ENCODE measurements around the gene EOLA1. TPM values are rescaled to one million over a fixed set of nuclear protein-coding genes. Genes with fewer than 3 reads are reported as not detected.
"Not testable (repeated sequence)": the region's sequence is repeated elsewhere in the genome, so short reads cannot be mapped to it uniquely, and the experiment has no call there.

EOLA1 gene
- total RNA-seq (2014; rRNA removed; shearing (Covaris generic)) = 8.2 and 12.1 TPM in 2 replicates

DNA sequence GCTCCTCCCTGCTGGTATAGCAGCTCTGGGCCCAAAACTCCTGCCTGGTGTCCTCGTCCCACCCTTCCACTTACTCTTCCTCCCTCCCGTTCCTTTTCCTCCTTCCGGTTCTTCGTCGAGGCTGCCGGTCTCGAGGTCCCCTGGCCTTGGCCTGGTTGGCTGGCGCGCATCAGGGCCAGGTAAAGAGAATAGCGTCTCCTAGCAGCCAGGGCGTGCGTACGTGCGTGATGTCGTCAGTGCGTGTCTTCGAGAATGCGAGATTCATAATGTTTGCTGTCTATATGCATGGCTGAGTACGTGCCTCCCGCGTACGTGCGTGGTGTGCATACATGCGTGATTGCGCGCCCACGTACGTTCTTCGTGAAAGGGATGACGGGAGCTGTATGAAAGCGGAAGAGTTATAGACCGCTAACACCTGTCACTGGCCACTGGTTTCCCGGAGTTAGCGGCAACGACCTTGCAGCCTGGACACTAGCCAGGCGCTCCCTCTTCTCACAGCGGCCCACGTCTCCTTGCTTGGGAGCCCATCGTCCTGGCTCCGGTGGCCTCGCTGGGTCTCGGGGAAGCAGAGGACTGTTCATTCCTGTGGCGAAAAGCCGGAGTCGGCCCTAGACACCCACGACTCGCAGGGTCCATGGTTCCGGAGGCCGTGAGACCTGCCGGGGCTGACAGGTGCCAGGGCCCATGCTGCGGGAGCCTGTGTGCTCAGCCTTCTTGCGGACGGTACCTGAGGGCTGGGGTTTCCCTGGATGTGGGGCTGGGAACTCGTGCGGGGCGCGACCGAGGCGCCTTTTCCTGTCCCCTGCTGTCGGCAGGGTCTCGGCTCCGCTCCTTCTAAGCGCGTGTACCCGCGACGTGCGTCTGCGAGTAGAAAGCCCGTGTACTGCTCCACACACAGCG lies at the start of gene EOLA1:
EOLA1 (plus strand) TSS at position 392 of the 900 bp plus-strand sequence. CDS start 4,619 bp downstream, outside the sequence.
- Histone ChIP-seq H3K36me3 (replicated peaks; ENCODE audit: control insufficient read depth, insufficient read depth, low read length) (no peaks in the 10 kb centered on the region), H3K4me3 (ENCODE audit: insufficient read depth, low read depth, low read length) (peak within 1 kb of the TSS; percentile 68), H3K27me3 (ENCODE audit: control insufficient read depth, insufficient read depth, low read length) (peaks cover 8% of the 10 kb centered on the region)
- DNase-seq = peak; percentile 44

DNA sequence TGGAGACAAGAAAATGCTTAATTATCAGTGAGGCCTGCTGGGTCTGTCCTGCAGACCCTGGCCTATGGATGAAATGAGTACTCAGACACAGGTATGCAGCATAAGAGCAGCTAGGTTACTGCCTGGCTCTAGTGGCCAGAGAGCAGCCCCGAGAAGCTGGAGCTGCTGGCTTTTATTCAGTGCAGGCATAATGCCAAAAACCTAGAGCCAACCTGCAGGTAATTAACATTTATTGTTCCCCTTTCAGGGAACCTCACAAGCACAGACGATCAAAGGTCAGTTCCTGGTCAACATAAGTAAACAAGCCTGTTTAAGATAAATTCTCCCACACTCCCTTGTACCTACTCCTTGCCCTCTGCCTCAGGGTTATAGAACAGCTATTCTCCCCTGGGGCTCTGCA lies 49.0 kb upstream of the EOLA1 start:
- no peak for DNase-seq
- Histone ChIP-seq H3K27me3 (ENCODE audit: control insufficient read depth, insufficient read depth, low read length) (no peaks in the 10 kb centered on the region), H3K4me3 (ENCODE audit: insufficient read depth, low read depth, low read length) (no peak overlapping the region), H3K36me3 (replicated peaks; ENCODE audit: control insufficient read depth, insufficient read depth, low read length) (peaks cover 22% of the 10 kb centered on the region)

DNA sequence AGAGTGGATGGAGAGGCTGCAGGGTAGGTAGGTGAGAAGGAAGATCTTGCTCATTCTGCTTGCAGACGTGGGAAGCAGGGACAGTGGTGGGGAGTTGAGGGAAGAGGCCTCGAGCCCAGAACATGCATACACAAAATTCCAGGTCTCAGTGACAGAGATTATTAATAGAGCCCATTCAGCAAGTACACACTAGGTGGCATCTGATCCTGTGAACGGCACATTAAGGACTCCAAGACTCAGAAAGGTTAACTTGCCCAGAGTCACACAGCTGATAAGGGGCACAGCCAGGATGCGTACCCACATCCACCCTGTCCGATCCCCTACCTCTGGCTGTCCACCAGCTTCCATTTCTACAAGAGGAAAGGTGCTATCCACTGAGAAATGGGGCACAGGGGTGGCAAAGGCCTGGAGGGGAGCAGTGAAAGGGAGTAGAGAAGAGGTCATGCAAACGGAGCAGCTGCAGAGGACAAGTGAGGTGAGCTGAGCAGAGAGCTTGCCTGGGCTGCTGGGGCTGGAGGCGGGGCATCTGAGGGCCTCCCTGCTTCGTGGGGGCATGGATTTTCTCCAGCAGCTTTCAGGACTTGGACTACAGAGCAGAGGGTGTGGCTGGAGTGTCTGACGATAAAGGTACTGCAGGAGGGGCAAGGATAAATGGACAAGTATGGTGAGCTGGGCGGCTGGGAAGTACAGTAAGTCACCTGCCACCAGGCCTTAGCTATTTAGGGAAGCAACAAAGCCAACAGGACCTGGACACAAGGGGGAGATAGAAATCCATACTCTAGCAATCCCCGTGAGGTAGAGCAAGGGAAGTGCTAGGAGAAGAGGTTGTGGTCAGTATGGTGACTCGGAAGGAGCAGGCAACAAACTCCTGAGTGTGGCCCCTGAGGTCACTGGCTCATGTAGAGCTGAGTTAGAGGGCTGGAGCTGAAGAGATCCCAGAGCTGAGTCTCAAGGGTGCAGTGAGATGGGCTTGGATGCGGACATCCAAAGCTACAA lies 46.9 kb upstream of the EOLA1 start:
- H3K36me3 ChIP-seq (replicated peaks; ENCODE audit: control insufficient read depth, insufficient read depth, low read length) = peaks cover 34% of the 10 kb centered on the region
- H3K4me3 ChIP-seq (ENCODE audit: insufficient read depth, low read depth, low read length) = no peak overlapping the region
- no peaks in the 10 kb centered on the region for H3K27me3 ChIP-seq (ENCODE audit: control insufficient read depth, insufficient read depth, low read length)
- peak; percentile 38 for DNase-seq

DNA sequence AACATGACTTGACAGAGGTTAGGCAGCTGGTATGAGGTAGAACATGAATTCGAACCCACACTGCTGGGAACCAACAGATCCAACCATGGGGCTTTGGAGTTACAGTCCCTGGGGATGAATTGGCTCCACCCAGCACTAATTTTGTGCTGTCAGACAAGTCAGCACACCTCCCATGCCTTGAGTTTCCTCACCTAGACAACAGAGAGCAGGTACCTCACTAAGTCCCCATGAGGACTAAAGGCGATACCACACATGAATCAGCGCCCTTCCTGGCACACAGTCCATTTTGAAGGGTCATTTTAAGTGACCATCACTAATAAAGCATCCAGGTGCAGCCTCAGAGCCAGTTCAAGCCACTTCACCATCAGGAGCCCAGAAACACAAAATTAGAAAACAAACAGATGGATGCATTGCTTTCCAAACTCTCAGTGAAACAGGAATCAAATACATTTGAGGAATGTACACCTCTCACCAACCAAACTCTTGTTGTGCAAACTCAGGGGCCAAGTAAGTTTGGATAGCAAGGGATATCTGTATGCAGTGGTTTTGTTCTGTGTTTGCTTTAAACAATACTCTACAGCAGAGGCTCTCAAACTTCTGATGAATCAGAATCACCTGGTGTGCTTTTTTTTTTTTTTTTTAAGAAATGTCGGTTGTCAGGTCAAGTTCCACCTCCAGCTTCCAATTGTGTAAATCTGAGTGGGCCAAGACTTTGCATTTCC lies 45.8 kb upstream of the EOLA1 start:
- Histone ChIP-seq H3K27me3 (ENCODE audit: control insufficient read depth, insufficient read depth, low read length) (no peaks in the 10 kb centered on the region), H3K36me3 (replicated peaks; ENCODE audit: control insufficient read depth, insufficient read depth, low read length) (peaks cover 37% of the 10 kb centered on the region), H3K4me3 (ENCODE audit: insufficient read depth, low read depth, low read length) (no peak overlapping the region)
- DNase-seq = no peak

DNA sequence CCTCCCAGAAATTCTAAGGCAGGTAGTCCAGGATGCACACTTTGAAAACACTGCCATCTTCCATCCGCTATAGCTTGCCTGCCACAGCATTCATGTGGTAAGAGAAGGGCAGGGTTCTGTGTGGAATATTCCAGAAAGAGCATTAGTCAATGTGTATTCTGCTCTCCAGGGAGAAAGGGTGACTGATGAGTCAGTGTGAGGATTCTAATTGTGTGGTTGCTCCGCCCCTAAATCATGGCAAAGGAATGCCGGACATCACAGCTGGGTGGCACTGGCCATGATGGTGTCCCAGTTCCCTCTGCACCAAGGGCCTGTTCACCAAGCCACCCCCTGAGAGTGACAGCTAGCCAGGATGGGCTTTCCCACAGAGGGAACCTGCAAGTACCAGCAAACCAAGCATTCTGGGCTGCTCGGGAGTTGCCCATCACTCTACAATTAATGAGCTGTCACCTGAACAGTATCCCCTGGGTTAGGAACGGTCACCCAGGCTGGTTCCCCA lies 45.2 kb upstream of the EOLA1 start:
- Histone ChIP-seq H3K4me3 (ENCODE audit: insufficient read depth, low read depth, low read length) (no peak overlapping the region), H3K36me3 (replicated peaks; ENCODE audit: control insufficient read depth, insufficient read depth, low read length) (peaks cover 37% of the 10 kb centered on the region), H3K27me3 (ENCODE audit: control insufficient read depth, insufficient read depth, low read length) (no peaks in the 10 kb centered on the region)
- no peak for DNase-seq

DNA sequence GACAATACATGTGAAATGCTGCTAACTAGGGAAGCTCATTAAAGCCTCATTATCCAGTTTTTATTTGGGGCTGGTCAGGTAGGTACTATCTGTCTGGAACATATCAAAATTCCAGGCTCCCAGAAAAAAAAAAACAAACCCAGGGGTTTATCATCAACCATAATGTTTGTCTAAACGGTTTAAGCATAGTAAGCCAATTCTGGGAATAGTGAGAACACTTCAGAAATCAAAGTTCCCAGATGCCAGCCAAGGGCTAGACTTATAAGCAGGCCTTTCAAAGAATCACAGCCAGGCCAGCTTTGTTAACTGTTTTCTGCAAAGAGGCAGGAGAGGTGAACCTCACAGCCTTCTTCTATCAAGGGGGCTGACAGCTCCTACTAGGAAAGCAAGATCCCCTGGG lies 43.8 kb upstream of the EOLA1 start:
- H3K27me3 ChIP-seq (ENCODE audit: control insufficient read depth, insufficient read depth, low read length) = no peaks in the 10 kb centered on the region
- no peak overlapping the region for H3K4me3 ChIP-seq (ENCODE audit: insufficient read depth, low read depth, low read length)
- DNase-seq = no peak
- peaks cover 41% of the 10 kb centered on the region for H3K36me3 ChIP-seq (replicated peaks; ENCODE audit: control insufficient read depth, insufficient read depth, low read length)

DNA sequence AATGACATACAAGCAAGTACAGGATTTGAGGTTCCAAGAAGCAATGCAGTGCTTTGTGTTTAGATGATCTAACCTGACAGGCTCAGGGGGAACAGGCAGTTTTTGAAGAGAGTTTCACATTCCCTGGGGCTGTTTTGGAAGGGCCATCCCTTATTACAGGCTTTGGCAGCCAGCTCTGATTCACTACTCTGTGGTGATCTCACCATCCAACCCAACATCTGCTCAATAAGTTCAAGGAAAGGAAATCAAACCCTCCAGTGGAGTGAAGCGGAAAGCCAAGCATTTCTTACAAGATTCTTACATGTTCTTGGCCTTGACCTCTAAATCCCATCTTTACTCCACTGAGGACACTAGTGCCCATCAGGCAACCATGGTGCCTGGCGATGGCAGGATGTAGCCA lies 43.2 kb upstream of the EOLA1 start:
- H3K4me3 ChIP-seq (ENCODE audit: insufficient read depth, low read depth, low read length) = no peak overlapping the region
- peaks cover 43% of the 10 kb centered on the region for H3K36me3 ChIP-seq (replicated peaks; ENCODE audit: control insufficient read depth, insufficient read depth, low read length)
- DNase-seq = no peak
- no peaks in the 10 kb centered on the region for H3K27me3 ChIP-seq (ENCODE audit: control insufficient read depth, insufficient read depth, low read length)

DNA sequence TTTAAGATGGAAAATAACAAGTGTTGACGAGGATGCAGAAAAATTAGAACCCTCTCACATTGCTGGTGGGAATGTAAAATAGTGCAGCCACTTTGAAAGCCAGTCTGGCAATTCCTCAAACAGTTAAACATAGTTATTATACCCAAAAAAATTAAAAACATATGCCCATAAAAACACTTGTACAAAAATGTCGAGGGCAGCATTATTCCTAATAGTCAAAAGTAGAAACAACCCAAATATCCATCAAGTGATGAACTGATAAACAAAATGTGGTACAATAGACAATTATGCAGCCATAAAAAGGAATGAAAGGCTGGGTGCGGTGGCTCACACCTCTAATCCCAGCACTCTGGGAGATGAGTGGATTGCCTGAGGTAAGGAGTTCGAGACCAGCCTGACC lies 42.0 kb upstream of the EOLA1 start:
- H3K27me3 ChIP-seq (ENCODE audit: control insufficient read depth, insufficient read depth, low read length) = no peaks in the 10 kb centered on the region
- H3K4me3 ChIP-seq (ENCODE audit: insufficient read depth, low read depth, low read length) = no peak overlapping the region
- peaks cover 40% of the 10 kb centered on the region for H3K36me3 ChIP-seq (replicated peaks; ENCODE audit: control insufficient read depth, insufficient read depth, low read length)
- DNase-seq = no peak

DNA sequence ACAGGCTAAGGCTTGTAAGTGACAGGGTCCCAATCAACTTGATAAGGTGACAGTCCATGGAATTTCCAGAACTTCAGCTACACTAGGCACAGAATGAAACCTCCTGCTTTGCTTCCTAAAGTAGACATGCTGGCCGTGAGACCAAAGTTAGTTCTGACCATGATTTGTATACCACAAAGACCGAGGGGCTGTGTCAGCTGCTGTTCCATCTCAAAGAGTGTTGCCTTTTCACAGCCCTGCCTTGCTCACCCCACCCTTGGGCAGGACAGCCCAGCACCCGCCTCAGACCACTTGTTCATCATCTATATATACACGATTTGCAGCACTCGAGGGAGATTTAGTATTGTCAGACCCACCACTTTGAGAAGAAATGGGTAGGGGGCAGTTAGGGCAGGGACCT lies 41.0 kb upstream of the EOLA1 start:
- peaks cover under 1% of the 10 kb centered on the region for H3K27me3 ChIP-seq (ENCODE audit: control insufficient read depth, insufficient read depth, low read length)
- no peak overlapping the region for H3K4me3 ChIP-seq (ENCODE audit: insufficient read depth, low read depth, low read length)
- DNase-seq = no peak
- H3K36me3 ChIP-seq (replicated peaks; ENCODE audit: control insufficient read depth, insufficient read depth, low read length) = peaks cover 36% of the 10 kb centered on the region

DNA sequence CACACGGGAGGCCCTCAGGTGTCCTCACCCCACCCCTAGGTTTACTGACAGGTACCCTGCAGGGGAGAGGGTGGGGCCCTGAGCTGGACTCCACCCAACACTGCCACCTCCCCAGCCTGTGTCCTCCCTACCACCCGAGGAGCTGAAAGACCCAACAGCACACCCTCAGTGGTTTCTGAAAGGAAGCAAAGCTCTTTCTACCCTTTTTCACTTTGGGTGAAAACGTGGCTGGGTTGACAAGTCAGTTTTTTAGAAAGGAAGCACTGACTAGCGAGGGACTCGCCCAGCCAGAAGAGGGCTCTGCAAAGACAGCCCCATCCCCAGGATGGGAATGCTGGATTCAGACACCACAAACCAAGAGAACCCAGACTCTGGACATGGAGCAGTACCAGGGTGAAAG lies 37.9 kb upstream of the EOLA1 start:
- peaks cover 15% of the 10 kb centered on the region for H3K36me3 ChIP-seq (replicated peaks; ENCODE audit: control insufficient read depth, insufficient read depth, low read length)
- not testable (repeated sequence) for H3K4me3 ChIP-seq (ENCODE audit: insufficient read depth, low read depth, low read length); H3K27me3 ChIP-seq (ENCODE audit: control insufficient read depth, insufficient read depth, low read length); DNase-seq

DNA sequence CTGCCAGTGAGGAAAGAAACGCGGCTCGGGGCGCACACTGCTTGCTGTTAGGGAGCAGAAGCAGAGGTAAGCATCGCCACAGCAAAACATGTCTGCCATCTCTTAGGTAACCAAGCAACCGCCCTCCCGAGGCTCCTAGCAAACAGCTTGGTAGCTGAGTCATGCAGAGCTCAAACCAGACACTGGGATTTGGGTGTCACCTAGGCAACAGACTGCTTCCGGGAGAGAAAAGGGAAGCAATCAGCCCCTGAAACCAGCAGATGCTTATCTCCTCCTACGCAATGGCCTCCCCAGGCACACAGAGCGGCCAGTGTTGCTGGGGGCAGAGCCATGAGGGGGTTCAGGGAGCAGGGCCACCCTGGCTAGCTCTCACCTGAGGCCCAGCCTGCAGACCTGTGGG lies 37.4 kb upstream of the EOLA1 start:
- H3K36me3 ChIP-seq (replicated peaks; ENCODE audit: control insufficient read depth, insufficient read depth, low read length) = peaks cover 11% of the 10 kb centered on the region
- H3K27me3 ChIP-seq (ENCODE audit: control insufficient read depth, insufficient read depth, low read length); H3K4me3 ChIP-seq (ENCODE audit: insufficient read depth, low read depth, low read length); DNase-seq: not testable (repeated sequence)

DNA sequence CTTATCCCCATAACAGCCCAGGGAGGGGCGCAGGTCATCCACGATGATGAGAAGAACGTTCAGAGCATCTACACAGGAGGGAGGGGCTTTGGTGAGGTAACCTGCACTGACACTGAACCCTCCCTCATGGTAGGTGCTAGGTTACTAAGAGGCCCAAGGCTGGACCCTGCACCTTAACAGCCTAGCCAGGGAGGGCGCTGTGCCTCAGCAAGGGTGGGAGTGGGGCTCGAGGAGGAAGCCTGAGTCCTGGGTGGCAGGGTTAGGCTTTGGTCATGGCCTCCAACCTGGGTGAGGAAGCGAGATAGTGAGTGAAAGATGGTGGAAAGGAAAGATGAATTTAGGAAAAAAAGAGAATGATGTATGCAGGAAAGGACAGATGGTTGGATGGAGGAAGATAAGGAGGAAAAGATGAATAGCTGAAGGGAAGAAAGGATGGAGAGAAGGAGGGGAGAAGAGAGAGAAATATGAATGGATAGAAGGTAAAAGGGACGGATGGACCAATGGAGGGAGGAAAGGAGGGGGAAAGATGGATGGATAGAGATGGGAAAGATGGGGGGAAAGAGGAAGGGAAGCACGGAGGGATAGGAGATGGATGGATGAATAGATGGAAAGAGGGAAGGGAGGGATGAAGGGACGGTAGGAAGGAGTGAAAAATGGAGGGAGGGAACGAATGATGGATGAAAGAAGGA lies 36.4 kb upstream of the EOLA1 start:
- Histone ChIP-seq H3K27me3 (ENCODE audit: control insufficient read depth, insufficient read depth, low read length) (peaks cover 2% of the 10 kb centered on the region), H3K4me3 (ENCODE audit: insufficient read depth, low read depth, low read length) (peak overlapping the region; percentile 73), H3K36me3 (replicated peaks; ENCODE audit: control insufficient read depth, insufficient read depth, low read length) (peaks cover 11% of the 10 kb centered on the region)
- peak; percentile 66 for DNase-seq

DNA sequence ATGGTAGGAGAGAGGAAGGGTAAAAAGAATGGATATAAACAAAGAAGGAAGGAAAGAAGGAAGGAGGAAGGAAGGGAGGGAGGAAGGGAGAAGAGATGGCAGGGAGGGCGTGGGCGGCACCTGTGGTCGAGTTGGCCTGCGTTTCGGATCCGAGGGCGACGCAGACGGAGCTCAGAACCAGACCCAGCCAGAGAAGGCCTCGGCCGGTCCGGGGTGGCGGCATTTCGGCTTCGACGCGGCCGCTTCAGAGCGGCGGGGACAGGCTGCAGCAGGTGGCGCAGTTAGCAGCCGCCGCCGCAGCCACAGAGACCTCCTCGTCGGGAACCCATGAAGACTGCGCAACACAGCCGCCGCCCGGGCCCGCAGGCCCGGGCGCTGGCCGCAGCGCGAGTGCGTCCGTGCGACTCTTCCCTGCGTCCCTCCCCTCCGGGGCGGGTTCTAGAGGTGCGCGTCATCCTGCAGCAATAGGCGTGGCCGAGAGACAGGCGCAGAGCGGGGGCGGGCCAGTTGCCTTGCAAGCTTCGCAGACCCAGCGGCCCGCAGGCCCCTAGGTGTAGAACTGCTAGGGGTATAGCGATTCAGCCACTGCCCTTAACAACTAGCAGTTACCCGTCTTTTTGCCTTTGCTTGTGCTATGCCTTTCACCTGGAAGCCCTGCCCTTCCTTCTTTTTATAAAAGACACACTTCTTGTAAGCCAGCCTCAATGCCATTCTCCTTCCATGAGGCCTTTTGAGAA lies 35.7 kb upstream of the EOLA1 start, which contains the start of gene IDS:
IDS (minus strand) TSS at position 392 of the 737 bp plus-strand sequence; CDS start at position 223, 169 bp downstream.
- peak; percentile 92 for DNase-seq
- Histone ChIP-seq H3K27me3 (ENCODE audit: control insufficient read depth, insufficient read depth, low read length) (peaks cover 2% of the 10 kb centered on the region), H3K36me3 (replicated peaks; ENCODE audit: control insufficient read depth, insufficient read depth, low read length) (peaks cover 8% of the 10 kb centered on the region), H3K4me3 (ENCODE audit: insufficient read depth, low read depth, low read length) (peak within 1 kb of the TSS; percentile 73)
